SK-N-SH treated with all-trans-retinoic acid at 6 μM for 48 hours (cell line): ENCODE measurements around the gene OPHN1.

ENCODE experiments used
- ZFP30 ChIP-seq: fragments of 450-650 bp; formaldehyde crosslinking; IDR thresholded peaks from 2 replicates; pipeline ENCODE4 v1.5.0; 2022; ENCODE audit warnings: mild to moderate bottlenecking, moderate library complexity
- ZNF70 ChIP-seq: fragments of 450-650 bp; formaldehyde crosslinking; IDR thresholded peaks from 2 replicates; pipeline ENCODE4 v1.5.0; 2020; ENCODE audit warnings: mild to moderate bottlenecking, moderate library complexity
- TF ChIP-seq, protein P1 (sequence below): fragments of 250-450 bp; sonication (Bioruptor Pico); IDR thresholded peaks from 2 replicates; pipeline ENCODE4 v1.5.1; 2021; ENCODE audit warnings: mild to moderate bottlenecking, moderate library complexity
- TF ChIP-seq, protein P2 (sequence below): fragments of 250-450 bp; sonication (Bioruptor Pico); IDR thresholded peaks from 2 replicates; pipeline ENCODE4 v1.5.1; 2020; ENCODE audit warnings: low read depth, mild to moderate bottlenecking, moderate library complexity
- TF ChIP-seq, protein P3 (sequence below): fragments of 250-450 bp; sonication (Bioruptor Pico); IDR thresholded peaks from 2 replicates; pipeline ENCODE4 v1.8.0; 2020; ENCODE audit warnings: mild to moderate bottlenecking, moderate library complexity, borderline replicate concordance

DNA sequence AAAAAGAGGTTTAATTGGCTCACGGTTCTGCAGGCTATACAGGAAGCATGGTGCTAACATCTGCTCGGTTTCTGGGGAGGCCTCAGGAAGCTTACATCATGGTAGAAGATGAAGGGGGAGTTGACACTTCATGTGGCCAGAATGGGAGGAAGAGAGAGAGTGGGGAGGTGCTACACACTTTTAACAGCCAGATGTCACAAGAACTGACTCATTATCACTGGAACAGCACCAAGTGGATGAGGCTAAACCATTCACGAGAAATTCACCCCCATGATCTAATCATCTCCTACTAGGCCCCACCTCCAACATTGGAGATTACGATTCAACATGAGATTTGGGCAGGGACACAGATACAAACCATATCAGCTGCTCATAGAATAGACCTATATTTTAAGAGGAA lies 255.8 kb downstream of the OPHN1 start:
- TF ChIP-seq ZNF70 (CRISPR knock-in tag) (no peak), ZFP30 (CRISPR knock-in tag) (no peak)
- TF ChIP-seq, protein P1, sequence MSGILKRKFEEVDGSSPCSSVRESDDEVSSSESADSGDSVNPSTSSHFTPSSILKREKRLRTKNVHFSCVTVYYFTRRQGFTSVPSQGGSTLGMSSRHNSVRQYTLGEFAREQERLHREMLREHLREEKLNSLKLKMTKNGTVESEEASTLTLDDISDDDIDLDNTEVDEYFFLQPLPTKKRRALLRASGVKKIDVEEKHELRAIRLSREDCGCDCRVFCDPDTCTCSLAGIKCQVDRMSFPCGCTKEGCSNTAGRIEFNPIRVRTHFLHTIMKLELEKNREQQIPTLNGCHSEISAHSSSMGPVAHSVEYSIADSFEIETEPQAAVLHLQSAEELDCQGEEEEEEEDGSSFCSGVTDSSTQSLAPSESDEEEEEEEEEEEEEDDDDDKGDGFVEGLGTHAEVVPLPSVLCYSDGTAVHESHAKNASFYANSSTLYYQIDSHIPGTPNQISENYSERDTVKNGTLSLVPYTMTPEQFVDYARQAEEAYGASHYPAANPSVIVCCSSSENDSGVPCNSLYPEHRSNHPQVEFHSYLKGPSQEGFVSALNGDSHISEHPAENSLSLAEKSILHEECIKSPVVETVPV (CRISPR knock-in tag), result no peak
- TF ChIP-seq, protein P2, sequence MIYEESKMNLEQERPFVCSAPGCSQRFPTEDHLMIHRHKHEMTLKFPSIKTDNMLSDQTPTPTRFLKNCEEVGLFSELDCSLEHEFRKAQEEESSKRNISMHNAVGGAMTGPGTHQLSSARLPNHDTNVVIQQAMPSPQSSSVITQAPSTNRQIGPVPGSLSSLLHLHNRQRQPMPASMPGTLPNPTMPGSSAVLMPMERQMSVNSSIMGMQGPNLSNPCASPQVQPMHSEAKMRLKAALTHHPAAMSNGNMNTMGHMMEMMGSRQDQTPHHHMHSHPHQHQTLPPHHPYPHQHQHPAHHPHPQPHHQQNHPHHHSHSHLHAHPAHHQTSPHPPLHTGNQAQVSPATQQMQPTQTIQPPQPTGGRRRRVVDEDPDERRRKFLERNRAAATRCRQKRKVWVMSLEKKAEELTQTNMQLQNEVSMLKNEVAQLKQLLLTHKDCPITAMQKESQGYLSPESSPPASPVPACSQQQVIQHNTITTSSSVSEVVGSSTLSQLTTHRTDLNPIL, result no peak
- TF ChIP-seq, protein P3, sequence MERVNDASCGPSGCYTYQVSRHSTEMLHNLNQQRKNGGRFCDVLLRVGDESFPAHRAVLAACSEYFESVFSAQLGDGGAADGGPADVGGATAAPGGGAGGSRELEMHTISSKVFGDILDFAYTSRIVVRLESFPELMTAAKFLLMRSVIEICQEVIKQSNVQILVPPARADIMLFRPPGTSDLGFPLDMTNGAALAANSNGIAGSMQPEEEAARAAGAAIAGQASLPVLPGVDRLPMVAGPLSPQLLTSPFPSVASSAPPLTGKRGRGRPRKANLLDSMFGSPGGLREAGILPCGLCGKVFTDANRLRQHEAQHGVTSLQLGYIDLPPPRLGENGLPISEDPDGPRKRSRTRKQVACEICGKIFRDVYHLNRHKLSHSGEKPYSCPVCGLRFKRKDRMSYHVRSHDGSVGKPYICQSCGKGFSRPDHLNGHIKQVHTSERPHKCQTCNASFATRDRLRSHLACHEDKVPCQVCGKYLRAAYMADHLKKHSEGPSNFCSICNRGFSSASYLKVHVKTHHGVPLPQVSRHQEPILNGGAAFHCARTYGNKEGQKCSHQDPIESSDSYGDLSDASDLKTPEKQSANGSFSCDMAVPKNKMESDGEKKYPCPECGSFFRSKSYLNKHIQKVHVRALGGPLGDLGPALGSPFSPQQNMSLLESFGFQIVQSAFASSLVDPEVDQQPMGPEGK (CRISPR knock-in tag), result no peak
